ENCODE measurements around the gene CIB4.

CIB4 gene

DNA sequence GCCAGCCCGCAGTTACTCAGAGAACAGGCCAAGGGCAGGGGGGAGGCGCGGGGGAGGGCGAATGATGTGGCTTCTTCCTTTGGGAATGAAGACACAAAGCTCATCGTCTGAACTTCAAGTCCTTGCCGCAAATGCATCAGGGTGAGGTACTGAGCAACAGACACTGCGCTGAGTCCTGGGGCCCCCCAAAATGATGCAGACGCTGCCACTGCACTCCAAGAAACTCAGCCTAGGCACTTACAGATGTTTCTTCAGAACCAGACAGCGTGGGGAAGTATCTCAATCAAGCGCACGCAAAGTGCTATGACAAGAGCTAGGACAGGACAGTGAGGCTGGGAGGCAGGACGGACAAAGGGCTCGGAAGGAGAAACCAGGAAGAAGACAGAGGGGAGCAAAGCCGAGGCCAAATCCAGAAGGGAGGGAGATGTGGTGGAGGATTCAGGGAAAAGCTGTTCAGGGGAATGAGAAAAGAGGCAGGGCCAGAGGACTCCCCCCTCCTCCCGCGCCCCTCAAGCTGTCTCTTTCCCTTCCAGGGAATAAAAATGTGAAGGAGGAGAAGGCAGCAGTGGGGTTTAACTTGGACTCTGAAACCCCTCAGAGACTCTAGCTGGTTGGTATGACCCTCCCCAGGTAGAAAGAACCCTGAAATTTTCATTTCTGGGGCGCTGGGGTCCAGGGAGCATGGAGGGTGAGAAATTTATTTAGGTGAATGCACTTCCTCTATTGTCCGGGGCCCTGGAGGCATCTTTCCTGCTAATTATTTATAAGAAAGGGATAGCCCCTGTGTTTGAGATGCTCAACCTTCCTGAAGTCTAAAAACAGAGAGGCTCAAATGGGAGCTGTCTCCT lies 34.9 kb downstream of the CIB4 start:
- H3K23ac ChIP-seq (ENCODE audit: low read length in 2 of 2) = no peak overlapping the region
- H2BK5ac ChIP-seq (ENCODE audit: low read depth, low read length, poor library complexity, severe bottlenecking) = no peak overlapping the region
- 83% methylated on average over 18 of the region's 18 CpGs for WGBS

DNA sequence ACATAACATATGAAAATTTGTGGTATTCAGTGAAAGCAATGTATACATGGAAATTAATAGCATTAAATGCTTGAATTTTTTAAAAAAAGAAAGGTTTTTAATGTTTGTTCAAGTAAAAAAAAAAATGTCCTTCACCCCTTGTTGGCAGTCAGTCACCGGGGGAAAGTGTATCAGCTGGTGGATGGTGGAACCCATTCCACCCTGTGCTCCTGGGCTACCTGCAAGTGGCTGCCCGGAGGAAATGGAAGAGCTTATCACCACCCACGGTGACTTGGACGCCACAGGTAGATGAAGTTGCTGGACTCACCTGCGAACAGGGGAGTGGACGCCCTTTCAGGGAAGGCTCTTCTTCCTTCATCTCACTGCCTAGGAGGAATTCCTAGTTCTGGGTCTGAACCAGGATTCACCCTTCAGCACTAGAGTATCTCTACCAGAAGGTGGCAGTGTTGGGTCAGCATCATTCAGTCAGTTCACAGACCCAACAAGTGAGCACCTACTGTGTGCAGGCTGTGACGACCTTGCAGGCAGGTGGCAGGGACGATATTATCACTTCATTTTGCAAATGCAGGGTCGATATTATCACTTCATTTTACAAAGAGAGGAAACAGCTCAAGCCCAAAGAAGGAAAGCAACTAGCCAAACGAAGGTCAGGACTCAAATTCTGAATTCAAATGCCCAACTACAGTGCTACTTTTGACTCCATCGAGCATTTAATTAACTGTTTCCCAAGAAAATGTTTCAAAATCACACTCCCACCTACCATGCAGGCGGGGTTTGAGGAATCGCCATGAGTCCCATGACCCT lies 35.8 kb downstream of the CIB4 start:
- H2AFZ ChIP-seq (ENCODE audit: low read depth, low read length) = no peak overlapping the region
- no peak overlapping the region for H2BK5ac ChIP-seq (ENCODE audit: low read depth, low read length, poor library complexity, severe bottlenecking)
- peak overlapping the region; percentile 45 for H2BK15ac ChIP-seq (ENCODE audit: low read depth, poor library complexity, severe bottlenecking)
- no peaks in the 10 kb centered on the region for H3K79me1 ChIP-seq (replicated peaks; ENCODE audit: low read length, poor library complexity, severe bottlenecking)
- peaks cover 33 to 53% of the 10 kb centered on the region in 2 experiments for H3K27me3 ChIP-seq (ENCODE audit: control insufficient read depth in 1 of 2, insufficient read depth in 1 of 2, low read length in 2 of 2)
- H3K36me3 ChIP-seq (ENCODE audit: control insufficient read depth in 1 of 2, insufficient read depth in 2 of 2, low read depth in 1 of 2, low read length in 2 of 2) = no peaks in the 10 kb centered on the region
- no peak overlapping the region for H2BK12ac ChIP-seq (ENCODE audit: low read length in 2 of 2)
- H3K9me3 ChIP-seq (ENCODE audit: control insufficient read depth, low read length) = peaks cover 5% of the 10 kb centered on the region
- no peak overlapping the region for H3K4me2 ChIP-seq (ENCODE audit: low read length, poor library complexity, severe bottlenecking)
- no peak overlapping the region for H3K4me3 ChIP-seq (ENCODE audit: insufficient read depth in 1 of 2, low read depth in 1 of 2, low read length in 2 of 2)
- H2BK120ac ChIP-seq (ENCODE audit: low read depth, low read length) = no peak overlapping the region
- no peak overlapping the region for H3K23ac ChIP-seq (ENCODE audit: low read length in 2 of 2)
- H3K18ac ChIP-seq (ENCODE audit: low read depth in 1 of 2, low read length in 2 of 2) = no peak overlapping the region
- peak overlapping the region; percentile 28 for H4K91ac ChIP-seq (ENCODE audit: low read length)
- H4K8ac ChIP-seq (ENCODE audit: low read length) = no peak overlapping the region
- 35% methylated on average over 13 of the region's 13 CpGs for WGBS
- no peak overlapping the region for H3K14ac ChIP-seq (ENCODE audit: low read length in 2 of 2)
- no peak overlapping the region for H3K27ac ChIP-seq (ENCODE audit: low read length, poor library complexity, severe bottlenecking)
- peaks cover 3% of the 10 kb centered on the region for H3K4me1 ChIP-seq (ENCODE audit: control insufficient read depth, insufficient read depth, low read depth, low read length)
- DNase-seq = peak; percentile 63
- no peak overlapping the region for H3K9ac ChIP-seq (ENCODE audit: low read length)
- H3K4ac ChIP-seq (ENCODE audit: low read depth in 1 of 2, low read length in 2 of 2) = peak overlapping the region in 1 of 2 experiments; percentile 24
- no peak overlapping the region for H2AK5ac ChIP-seq (ENCODE audit: low read length, severe bottlenecking)

More for the DNA sequence above, 34.9 kb downstream of the CIB4 start:
- Histone ChIP-seq H3K9ac (ENCODE audit: low read length) (no peak overlapping the region), H3K27ac (ENCODE audit: low read length, poor library complexity, severe bottlenecking) (no peak overlapping the region), H2BK120ac (ENCODE audit: low read depth, low read length) (no peak overlapping the region), H3K79me1 (replicated peaks; ENCODE audit: low read length, poor library complexity, severe bottlenecking) (no peaks in the 10 kb centered on the region), H4K8ac (ENCODE audit: low read length) (no peak overlapping the region), H3K9me3 (ENCODE audit: control insufficient read depth, low read length) (peaks cover 5% of the 10 kb centered on the region), H3K36me3 (ENCODE audit: control insufficient read depth in 1 of 2, insufficient read depth in 2 of 2, low read depth in 1 of 2, low read length in 2 of 2) (no peaks in the 10 kb centered on the region), H3K18ac (ENCODE audit: low read depth in 1 of 2, low read length in 2 of 2) (peak overlapping the region in 1 of 2 experiments; percentile 9), H3K27me3 (ENCODE audit: control insufficient read depth in 1 of 2, insufficient read depth in 1 of 2, low read length in 2 of 2) (peaks cover 28 to 61% of the 10 kb centered on the region in 2 experiments), H2AK5ac (ENCODE audit: low read length, severe bottlenecking) (no peak overlapping the region), H2BK12ac (ENCODE audit: low read length in 2 of 2) (peak overlapping the region in 1 of 2 experiments; percentile 21), H3K4ac (ENCODE audit: low read depth in 1 of 2, low read length in 2 of 2) (peak overlapping the region in 1 of 2 experiments; percentile 24), H3K14ac (ENCODE audit: low read length in 2 of 2) (no peak overlapping the region), H2BK15ac (ENCODE audit: low read depth, poor library complexity, severe bottlenecking) (peak overlapping the region; percentile 45), H4K91ac (ENCODE audit: low read length) (peak overlapping the region; percentile 28), H3K4me3 (ENCODE audit: insufficient read depth in 1 of 2, low read depth in 1 of 2, low read length in 2 of 2) (no peak overlapping the region), H2AFZ (ENCODE audit: low read depth, low read length) (no peak overlapping the region), H3K4me2 (ENCODE audit: low read length, poor library complexity, severe bottlenecking) (no peak overlapping the region), H3K4me1 (ENCODE audit: control insufficient read depth, insufficient read depth, low read depth, low read length) (peaks cover 5% of the 10 kb centered on the region)
- DNase-seq = no peak

DNA sequence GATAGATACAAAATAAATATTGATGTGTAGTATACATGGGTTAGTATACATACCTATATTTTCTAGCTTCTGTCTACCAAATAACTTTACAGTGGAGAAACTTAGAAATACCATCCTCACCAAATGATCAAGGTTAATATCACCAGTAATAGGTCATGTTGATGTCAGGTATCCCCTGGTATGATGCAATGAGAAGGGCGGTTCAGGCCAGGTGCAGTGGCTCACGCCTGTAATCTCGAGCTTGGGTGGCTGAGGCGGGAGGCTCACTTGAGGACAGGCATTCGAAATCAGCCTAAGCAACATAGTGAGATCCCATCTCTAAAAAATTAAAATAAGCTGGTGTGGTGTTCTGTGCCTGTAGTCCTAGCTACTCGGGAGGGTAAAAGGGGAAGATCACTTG lies 38.6 kb downstream of the CIB4 start:
- Histone ChIP-seq H4K91ac (ENCODE audit: low read length) (no peak overlapping the region), H3K14ac (ENCODE audit: low read length in 2 of 2) (no peak overlapping the region), H3K9me3 (ENCODE audit: control insufficient read depth, low read length) (peaks cover 5% of the 10 kb centered on the region), H2BK5ac (ENCODE audit: low read depth, low read length, poor library complexity, severe bottlenecking) (no peak overlapping the region), H3K79me1 (replicated peaks; ENCODE audit: low read length, poor library complexity, severe bottlenecking) (no peaks in the 10 kb centered on the region), H4K8ac (ENCODE audit: low read length) (no peak overlapping the region), H3K4me1 (ENCODE audit: control insufficient read depth, insufficient read depth, low read depth, low read length) (no peaks in the 10 kb centered on the region), H3K36me3 (ENCODE audit: control insufficient read depth in 1 of 2, insufficient read depth in 2 of 2, low read depth in 1 of 2, low read length in 2 of 2) (no peaks in the 10 kb centered on the region), H3K4me2 (ENCODE audit: low read length, poor library complexity, severe bottlenecking) (no peak overlapping the region), H3K4me3 (ENCODE audit: insufficient read depth in 1 of 2, low read depth in 1 of 2, low read length in 2 of 2) (no peak overlapping the region), H2BK12ac (ENCODE audit: low read length in 2 of 2) (no peak overlapping the region), H3K23ac (ENCODE audit: low read length in 2 of 2) (no peak overlapping the region), H3K18ac (ENCODE audit: low read depth in 1 of 2, low read length in 2 of 2) (peak overlapping the region in 1 of 2 experiments; percentile 3), H2BK120ac (ENCODE audit: low read depth, low read length) (no peak overlapping the region), H3K9ac (ENCODE audit: low read length) (no peak overlapping the region), H3K27me3 (ENCODE audit: control insufficient read depth in 1 of 2, insufficient read depth in 1 of 2, low read length in 2 of 2) (peaks cover 35 to 47% of the 10 kb centered on the region in 2 experiments), H2BK15ac (ENCODE audit: low read depth, poor library complexity, severe bottlenecking) (no peak overlapping the region), H2AFZ (ENCODE audit: low read depth, low read length) (no peak overlapping the region), H3K4ac (ENCODE audit: low read depth in 1 of 2, low read length in 2 of 2) (no peak overlapping the region), H2AK5ac (ENCODE audit: low read length, severe bottlenecking) (no peak overlapping the region), H3K27ac (ENCODE audit: low read length, poor library complexity, severe bottlenecking) (no peak overlapping the region)
- 71% methylated on average over 5 of the region's 6 CpGs for WGBS
- no peak for DNase-seq

DNA sequence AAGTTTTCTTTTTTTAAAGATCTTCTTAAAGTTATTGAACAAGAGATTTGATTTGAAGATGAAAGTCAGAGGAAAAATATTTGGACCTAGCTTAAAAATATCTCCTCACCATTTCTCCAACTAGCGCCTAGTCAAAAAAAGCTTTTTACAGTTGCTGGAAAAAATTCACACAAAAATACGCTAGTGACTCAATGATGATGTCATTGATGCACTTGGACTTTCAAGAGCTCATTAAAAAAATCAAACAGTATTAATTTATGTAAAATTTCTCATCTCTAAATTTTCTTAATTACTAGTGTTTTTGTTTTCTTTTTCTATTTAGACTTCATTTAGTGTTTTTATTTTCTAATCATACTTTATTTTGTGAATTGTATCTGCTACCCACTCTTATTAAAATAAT lies 41.8 kb downstream of the CIB4 start:
- H4K91ac ChIP-seq (ENCODE audit: low read length) = no peak overlapping the region
- DNase-seq = no peak
- H3K79me1 ChIP-seq (replicated peaks; ENCODE audit: low read length, poor library complexity, severe bottlenecking) = no peaks in the 10 kb centered on the region
- H2BK5ac ChIP-seq (ENCODE audit: low read depth, low read length, poor library complexity, severe bottlenecking) = no peak overlapping the region
- 50% methylated on average over 2 of the region's 2 CpGs for WGBS
- no peaks in the 10 kb centered on the region for H3K36me3 ChIP-seq (ENCODE audit: control insufficient read depth in 1 of 2, insufficient read depth in 2 of 2, low read depth in 1 of 2, low read length in 2 of 2)
- peaks cover 38 to 71% of the 10 kb centered on the region in 2 experiments for H3K27me3 ChIP-seq (ENCODE audit: control insufficient read depth in 1 of 2, insufficient read depth in 1 of 2, low read length in 2 of 2)
- H2BK15ac ChIP-seq (ENCODE audit: low read depth, poor library complexity, severe bottlenecking) = no peak overlapping the region
- H3K4me1 ChIP-seq (ENCODE audit: control insufficient read depth, insufficient read depth, low read depth, low read length) = no peaks in the 10 kb centered on the region
- H4K8ac ChIP-seq (ENCODE audit: low read length) = no peak overlapping the region
- no peak overlapping the region for H3K18ac ChIP-seq (ENCODE audit: low read depth in 1 of 2, low read length in 2 of 2)
- no peak overlapping the region for H2BK12ac ChIP-seq (ENCODE audit: low read length in 2 of 2)
- H3K9me3 ChIP-seq (ENCODE audit: control insufficient read depth, low read length) = peaks cover 2% of the 10 kb centered on the region
- no peak overlapping the region for H3K14ac ChIP-seq (ENCODE audit: low read length in 2 of 2)
- no peak overlapping the region for H3K4ac ChIP-seq (ENCODE audit: low read depth in 1 of 2, low read length in 2 of 2)
- no peak overlapping the region for H3K4me2 ChIP-seq (ENCODE audit: low read length, poor library complexity, severe bottlenecking)
- no peak overlapping the region for H3K4me3 ChIP-seq (ENCODE audit: insufficient read depth in 1 of 2, low read depth in 1 of 2, low read length in 2 of 2)
- no peak overlapping the region for H3K27ac ChIP-seq (ENCODE audit: low read length, poor library complexity, severe bottlenecking)
- H2AFZ ChIP-seq (ENCODE audit: low read depth, low read length) = no peak overlapping the region
- H3K23ac ChIP-seq (ENCODE audit: low read length in 2 of 2) = no peak overlapping the region
- H2BK120ac ChIP-seq (ENCODE audit: low read depth, low read length) = no peak overlapping the region
- H3K9ac ChIP-seq (ENCODE audit: low read length) = no peak overlapping the region
- no peak overlapping the region for H2AK5ac ChIP-seq (ENCODE audit: low read length, severe bottlenecking)
